Progenitor cell of endocrine pancreas (in vitro differentiated cells): ENCODE results near the gene LUC7L. TPM values are rescaled to one million over a fixed set of nuclear protein-coding genes. Genes with fewer than 3 reads are reported as not detected.

Experiments used
- DNase-seq: peaks from one replicate; pipeline ENCODE4 v3.0.0; 2021; ENCODE audit warnings: low spot score; ENCODE audit not compliant: unreplicated experiment
- H3K27ac Mint-ChIP-seq: 2 replicates; pipeline ENCODE4 v1.8.0; 2021; ENCODE audit warnings: mild to moderate bottlenecking, moderate library complexity, mixed read lengths
- H3K27me3 Mint-ChIP-seq: 2 replicates; pipeline ENCODE4 v1.8.0; 2021; ENCODE audit warnings: mixed read lengths
- H3K36me3 Mint-ChIP-seq: 2 replicates; pipeline ENCODE4 v1.8.0; 2022; ENCODE audit warnings: mixed read lengths; ENCODE audit not compliant: insufficient read depth
- H3K4me1 Mint-ChIP-seq: 2 replicates; pipeline ENCODE4 v1.8.0; 2021; ENCODE audit warnings: low read depth, mixed read lengths
- H3K4me3 Mint-ChIP-seq: 2 replicates; pipeline ENCODE4 v1.8.0; 2021; ENCODE audit warnings: low read depth, mild to moderate bottlenecking, moderate library complexity, mixed read lengths
- H3K9me3 Mint-ChIP-seq: 2 replicates; pipeline ENCODE4 v1.8.0; 2021; ENCODE audit warnings: low read depth, mixed read lengths
- CTCF ChIP-seq: fragments of 200-600 bp; sonication (generic); IDR thresholded peaks from one replicate; pipeline ENCODE4 v1.5.0; 2021; ENCODE audit warnings: antibody characterized with exemption, mild to moderate bottlenecking; ENCODE audit not compliant: unreplicated experiment
- total RNA-seq: library from RNA; stranded (reverse); gene quantifications from 2 replicates; pipeline ENCODE4 v1.2.1, GENCODE V29; 2021

LUC7L gene
- total RNA-seq, 1 donor from 2014 or later: 229 TPM

GRCh38 chr16:265002-265529 lies 35.8 kb upstream of the LUC7L start:
- Mint-ChIP-seq H3K27ac (no peak overlapping the region), H3K9me3 (no peaks in the 10 kb centered on the region), H3K4me3 (no peak overlapping the region), H3K4me1 (no peaks in the 10 kb centered on the region), H3K36me3 (peaks cover 11% of the 10 kb centered on the region), H3K27me3 (no peaks in the 10 kb centered on the region)
- TF ChIP-seq CTCF: no peak
- DNase-seq: no peak

GRCh38 chr16:264440-264951 lies 35.2 kb upstream of the LUC7L start:
- no peak for DNase-seq
- Mint-ChIP-seq H3K36me3 (peaks cover 11% of the 10 kb centered on the region), H3K27ac (no peak overlapping the region), H3K4me3 (no peak overlapping the region), H3K9me3 (no peaks in the 10 kb centered on the region), H3K4me1 (no peaks in the 10 kb centered on the region), H3K27me3 (no peaks in the 10 kb centered on the region)
- no peak for TF ChIP-seq CTCF

- Mint-ChIP-seq H3K36me3 (peaks cover 16% of the 10 kb centered on the region), H3K4me3 (no peak overlapping the region), H3K9me3 (no peaks in the 10 kb centered on the region), H3K4me1 (no peaks in the 10 kb centered on the region), H3K27me3 (no peaks in the 10 kb centered on the region), H3K27ac (no peak overlapping the region)
- no peak for DNase-seq
- no peak for TF ChIP-seq CTCF
Measured at GRCh38 chr16:263944-264343, 34.7 kb upstream of the LUC7L start.

- Mint-ChIP-seq H3K36me3 (peaks cover 16% of the 10 kb centered on the region), H3K4me3 (no peak overlapping the region), H3K27me3 (no peaks in the 10 kb centered on the region), H3K9me3 (no peaks in the 10 kb centered on the region), H3K4me1 (no peaks in the 10 kb centered on the region), H3K27ac (no peak overlapping the region)
- DNase-seq: no peak
- no peak for TF ChIP-seq CTCF
Measured at GRCh38 chr16:263182-263774, 34.0 kb upstream of the LUC7L start.

GRCh38 chr16:262121-262745 lies 33.0 kb upstream of the LUC7L start:
- TF ChIP-seq CTCF: no peak
- H3K36me3 Mint-ChIP-seq: peaks cover 18% of the 10 kb centered on the region
- no peaks in the 10 kb centered on the region for H3K27me3 Mint-ChIP-seq
- no peaks in the 10 kb centered on the region for H3K9me3 Mint-ChIP-seq
- H3K4me3 Mint-ChIP-seq: no peak overlapping the region
- DNase-seq: no peak
- no peak overlapping the region for H3K27ac Mint-ChIP-seq
- peaks cover 2% of the 10 kb centered on the region for H3K4me1 Mint-ChIP-seq
